Urinary bladder (tissue), 4 donors: ENCODE measurements around the gene ITGA5. TPM values are rescaled to one million over a fixed set of nuclear protein-coding genes. Genes with fewer than 3 reads are reported as not detected.

Experiments
- DNase-seq: peaks from one replicate; pipeline ENCODE4 v3.0.0-alpha.2; 2015; ENCODE audit errors: extremely low spot score
- H3K27ac ChIP-seq: one replicate; pipeline ENCODE4 v1.5.1; 2013; ENCODE audit warnings: low read depth, mild to moderate bottlenecking, moderate library complexity
- H3K36me3 ChIP-seq: one replicate; pipeline ENCODE4 v1.6.1; 2013; ENCODE audit warnings: mild to moderate bottlenecking, moderate library complexity; ENCODE audit not compliant: insufficient read depth
- H3K4me1 ChIP-seq: one replicate; pipeline ENCODE4 v1.6.1; 2013; ENCODE audit warnings: mild to moderate bottlenecking, moderate library complexity; ENCODE audit not compliant: insufficient read depth
- H3K4me3 ChIP-seq: one replicate; pipeline ENCODE4 v1.5.1; 2013; ENCODE audit warnings: low read depth, low read length
- WGBS: extraction: QIAGEN DNeasy Blood & Tissue Kit; methylation state at CpG from one replicate; pipeline ENCODE4 v1.1.7; 2013; 5-methylcytosine and 5-hydroxymethylcytosine counted together
- polyA plus RNA-seq: library from polyadenylated mRNA; stranded (reverse); fragments of 200-250 nt; gene quantifications from one replicate; pipeline ENCODE4 v1.2.3, GENCODE V29; 2013
- total RNA-seq: library from RNA; depleted of rRNA; stranded (reverse); fragments of >200 nt; gene quantifications from one replicate; pipeline ENCODE4 v1.2.3, GENCODE V29; 2014
- donor health status: healthy with polysubstance abuse.
- donor health status: healthy.

ITGA5 gene
- total and polyA plus RNA-seq, 2 donors = 139 to 702 TPM

DNA sequence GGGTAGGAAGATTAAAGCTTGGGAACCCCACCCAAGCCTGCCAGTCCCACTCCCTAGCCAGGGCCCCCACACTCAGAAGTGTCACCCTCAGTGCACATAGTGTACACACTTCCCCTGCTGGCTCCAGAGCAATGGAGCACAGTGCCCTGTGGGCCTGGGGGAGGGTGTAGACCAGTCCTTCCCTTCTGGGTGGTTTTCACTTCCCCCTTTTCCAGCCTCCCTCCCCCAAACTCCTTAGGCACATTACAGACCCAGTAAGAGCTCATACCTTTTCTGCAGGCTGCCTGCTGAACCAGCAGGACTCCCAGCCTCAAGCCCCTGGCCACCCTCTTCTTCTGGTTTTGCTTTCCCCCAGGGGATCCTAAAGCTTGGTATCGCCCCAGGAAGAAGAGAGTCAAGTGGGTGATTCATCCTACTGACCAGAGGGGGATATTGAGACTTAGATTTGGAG is 34.5 kb downstream of the ITGA5 start, which contains the start of gene ZNF385A:
Gene ZNF385A (minus strand): TSS at position 143 of the 451 bp plus-strand sequence. CDS start 219 bp downstream, outside the sequence.
- peak within 1 kb of the TSS; percentile 73 for H3K27ac ChIP-seq
- peaks cover 3% of the 10 kb centered on the region for H3K4me1 ChIP-seq
- peak within 1 kb of the TSS; percentile 7 for H3K4me3 ChIP-seq
- WGBS = 84% methylated on average over 1 of the region's 1 CpG
- DNase-seq = no peak
- no peaks in the 10 kb centered on the region for H3K36me3 ChIP-seq

- 85% methylated on average over 3 of the region's 3 CpGs for WGBS
- Histone ChIP-seq H3K4me3 (no peak overlapping the region), H3K4me1 (peaks cover 3% of the 10 kb centered on the region), H3K36me3 (no peaks in the 10 kb centered on the region), H3K27ac (peak overlapping the region; percentile 49)
- no peak for DNase-seq
Observed at GRCh38 chr12:54383041-54383609, 35.9 kb downstream of the ITGA5 start.

DNA sequence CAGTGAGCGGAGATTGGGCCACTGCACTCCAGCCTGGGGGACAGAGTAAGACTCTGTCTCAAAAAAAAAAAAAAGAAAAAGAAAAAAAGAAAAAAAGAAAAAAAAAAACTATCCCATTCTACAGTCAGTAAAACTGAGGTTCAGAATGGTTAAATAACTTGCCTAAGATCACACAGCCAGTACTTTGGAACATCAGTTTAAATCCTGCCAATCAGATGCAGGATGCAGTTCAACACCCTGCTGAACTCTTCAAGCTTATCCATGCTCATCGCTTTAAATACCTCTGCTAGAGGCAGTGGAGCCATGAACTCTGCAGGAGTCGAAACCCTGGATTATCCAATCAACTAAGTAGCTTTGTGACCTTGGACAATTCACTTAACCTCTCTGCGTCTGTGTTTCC is 37.9 kb downstream of the ITGA5 start:
- peaks cover 3% of the 10 kb centered on the region for H3K4me1 ChIP-seq
- WGBS = 95% methylated on average over 4 of the region's 4 CpGs

DNA sequence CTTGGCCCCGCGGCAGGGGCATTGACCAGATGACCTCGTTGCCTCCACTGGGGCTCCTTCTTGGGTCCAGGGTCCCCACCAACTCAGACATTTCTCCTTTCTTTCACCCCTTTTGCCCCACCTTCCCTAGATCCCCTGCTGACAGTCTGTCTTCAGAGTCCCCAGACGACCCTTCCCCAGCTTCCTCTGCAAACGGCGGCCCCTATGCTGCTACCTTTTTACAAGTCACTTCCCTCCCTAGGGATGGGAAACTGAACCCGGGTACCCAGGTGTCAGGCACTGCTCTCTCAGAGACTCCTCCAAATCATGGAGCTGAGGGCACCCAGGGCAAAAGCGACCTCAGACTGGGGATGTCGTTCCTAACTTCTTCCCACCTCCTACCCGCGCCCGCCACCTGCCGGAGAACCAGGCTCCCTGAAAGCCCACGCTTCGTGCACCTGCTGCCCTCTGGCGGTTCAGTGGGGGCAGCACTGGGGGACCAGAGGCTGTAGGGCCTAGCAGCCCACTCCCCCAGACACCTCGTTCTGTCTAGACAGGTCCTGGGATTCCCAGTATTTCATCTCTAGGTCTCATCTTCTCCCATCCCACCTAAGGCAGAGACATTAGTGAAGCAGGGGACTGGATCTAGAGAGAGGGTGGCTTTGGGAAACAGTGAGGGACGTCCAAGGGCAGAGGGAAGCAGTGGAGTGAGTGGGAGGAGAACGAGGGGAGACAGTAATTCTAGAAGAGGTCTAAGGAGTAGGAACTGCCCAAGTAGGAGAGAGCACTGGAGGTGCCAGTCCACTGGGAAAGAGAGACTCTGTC is 39.5 kb downstream of the ITGA5 start:
- no peaks in the 10 kb centered on the region for H3K36me3 ChIP-seq
- WGBS = 13% methylated on average over 19 of the region's 19 CpGs
- H3K27ac ChIP-seq = no peak overlapping the region
- H3K4me3 ChIP-seq = peak overlapping the region; percentile 36
- H3K4me1 ChIP-seq = peaks cover 3% of the 10 kb centered on the region
- DNase-seq = no peak

More for the DNA sequence above, 37.9 kb downstream of the ITGA5 start:
- H3K36me3 ChIP-seq = no peaks in the 10 kb centered on the region
- H3K27ac ChIP-seq = no peak overlapping the region
- H3K4me3 ChIP-seq = no peak overlapping the region
- no peak for DNase-seq

- Histone ChIP-seq H3K27ac (no peak overlapping the region), H3K4me3 (peak overlapping the region; percentile 36), H3K36me3 (no peaks in the 10 kb centered on the region), H3K4me1 (no peaks in the 10 kb centered on the region)
- no peak for DNase-seq
- WGBS = 15% methylated on average over 48 of the region's 49 CpGs
Observed at GRCh38 chr12:54378796-54379397, 40.2 kb downstream of the ITGA5 start.

- DNase-seq = no peak
- Histone ChIP-seq H3K27ac (no peak overlapping the region), H3K4me1 (no peaks in the 10 kb centered on the region), H3K4me3 (no peak overlapping the region), H3K36me3 (no peaks in the 10 kb centered on the region)
- WGBS = 83% methylated on average over 6 of the region's 6 CpGs
Observed at GRCh38 chr12:54377797-54378515, 41.1 kb downstream of the ITGA5 start.

DNA sequence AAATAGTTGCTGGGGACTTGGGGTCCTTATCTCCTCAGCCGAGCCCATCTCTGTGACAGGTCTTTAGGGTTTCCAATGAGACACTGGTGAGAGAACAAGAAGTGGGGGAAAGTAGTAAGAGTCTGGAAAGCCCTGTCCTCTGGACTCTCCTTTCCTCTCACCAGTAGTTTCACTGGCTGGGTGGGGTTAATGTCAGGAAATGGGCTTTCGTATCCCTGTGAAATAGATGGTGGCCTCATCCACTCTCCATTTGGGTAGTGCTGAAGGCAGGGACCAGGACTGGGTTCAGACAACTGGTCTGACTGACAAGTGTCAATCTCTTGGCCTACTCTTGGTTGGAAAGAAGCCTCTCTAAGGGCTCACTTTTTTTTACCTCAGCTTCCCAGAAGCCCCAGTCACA is 42.1 kb downstream of the ITGA5 start:
- H3K27ac ChIP-seq = no peak overlapping the region
- no peaks in the 10 kb centered on the region for H3K4me1 ChIP-seq
- WGBS = 73% methylated on average over 2 of the region's 2 CpGs
- no peaks in the 10 kb centered on the region for H3K36me3 ChIP-seq
- H3K4me3 ChIP-seq = no peak overlapping the region
- no peak for DNase-seq

DNA sequence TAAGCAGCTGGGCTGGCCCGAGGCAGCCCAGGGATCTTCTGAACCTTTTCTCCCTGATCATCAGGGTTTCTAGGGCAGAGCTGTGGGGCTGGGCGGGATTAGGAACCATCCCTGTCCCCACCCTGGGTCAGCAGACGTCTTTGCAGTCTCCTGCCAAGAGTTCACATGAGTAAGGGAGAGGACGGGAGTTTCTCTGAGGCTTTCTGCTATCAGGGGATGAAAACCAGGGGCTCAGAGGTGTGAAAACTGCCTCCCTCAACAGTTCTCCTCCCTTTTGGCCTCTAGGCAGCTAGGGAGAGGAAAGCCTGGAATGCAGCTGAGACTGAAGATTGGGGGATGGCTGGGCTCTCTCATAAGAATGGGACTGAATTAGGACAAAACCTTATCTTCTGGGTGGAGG is 42.5 kb downstream of the ITGA5 start:
- Histone ChIP-seq H3K27ac (no peak overlapping the region), H3K36me3 (no peaks in the 10 kb centered on the region), H3K4me3 (no peak overlapping the region), H3K4me1 (peaks cover 1% of the 10 kb centered on the region)
- no peak for DNase-seq
- 56% methylated on average over 4 of the region's 4 CpGs for WGBS

GRCh38 chr12:54375259-54375579 is 43.8 kb downstream of the ITGA5 start:
- Histone ChIP-seq H3K27ac (no peak overlapping the region), H3K36me3 (no peaks in the 10 kb centered on the region), H3K4me3 (no peak overlapping the region), H3K4me1 (peaks cover 1% of the 10 kb centered on the region)
- 60% methylated on average over 2 of the region's 2 CpGs for WGBS
- DNase-seq = no peak

DNA sequence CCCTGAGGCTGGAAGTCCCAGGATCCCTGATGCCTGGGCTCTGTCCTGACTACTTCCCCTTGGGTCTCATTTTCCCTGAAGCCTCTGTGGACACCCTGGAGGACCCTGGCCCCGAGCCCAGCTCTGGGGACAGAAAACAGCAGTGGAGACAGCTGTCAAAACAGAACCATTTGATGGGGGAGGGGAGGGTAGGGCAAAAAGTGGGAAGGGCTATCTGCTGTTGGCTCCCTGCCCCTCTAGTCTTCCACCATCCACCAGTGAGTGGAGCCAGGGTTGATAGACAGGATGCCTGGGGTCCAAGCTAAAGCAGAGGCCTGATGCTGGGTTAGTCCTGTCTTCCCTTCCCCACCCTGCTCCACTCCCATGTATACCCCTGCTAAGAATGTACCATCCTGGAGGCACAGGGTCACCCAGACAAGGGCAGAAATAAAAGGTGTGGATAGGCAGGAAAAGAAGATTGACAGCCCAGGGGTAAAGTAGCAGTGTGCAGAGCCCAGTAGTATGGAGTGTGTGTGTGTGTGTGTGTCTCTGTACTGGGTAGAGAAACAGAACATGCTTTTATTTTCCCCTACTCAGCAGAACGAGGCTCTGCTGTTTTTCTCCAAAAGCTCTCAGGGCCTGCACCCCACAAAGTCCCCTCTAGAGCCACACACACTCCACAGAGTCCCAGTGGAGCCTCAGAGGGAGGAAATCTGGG is 44.4 kb downstream of the ITGA5 start:
- H3K27ac ChIP-seq = no peak overlapping the region
- no peak overlapping the region for H3K4me3 ChIP-seq
- H3K4me1 ChIP-seq = peaks cover 1% of the 10 kb centered on the region
- peaks cover under 1% of the 10 kb centered on the region for H3K36me3 ChIP-seq
- no peak for DNase-seq
- 70% methylated on average over 2 of the region's 2 CpGs for WGBS

GRCh38 chr12:54373649-54374561 is 45.2 kb downstream of the ITGA5 start:
- Histone ChIP-seq H3K27ac (no peak overlapping the region), H3K4me3 (no peak overlapping the region), H3K36me3 (peaks cover 2% of the 10 kb centered on the region), H3K4me1 (peaks cover 3% of the 10 kb centered on the region)
- DNase-seq = no peak
- WGBS = 90% methylated on average over 10 of the region's 10 CpGs

- no peak overlapping the region for H3K4me3 ChIP-seq
- peaks cover 2% of the 10 kb centered on the region for H3K36me3 ChIP-seq
- no peak for DNase-seq
- WGBS = 54% methylated on average over 8 of the region's 8 CpGs
- peak overlapping the region; percentile 48 for H3K27ac ChIP-seq
- H3K4me1 ChIP-seq = peaks cover 3% of the 10 kb centered on the region
Observed at GRCh38 chr12:54372113-54372806, 46.8 kb downstream of the ITGA5 start.
